HCT116 (cell line): ENCODE results near the gene GPRC5C. TPM values are rescaled to one million over a fixed set of nuclear protein-coding genes. Genes with fewer than 3 reads are reported as not detected.

Experiments
- ATAC-seq: fragments of 200-7000 bp; cut with Tn5 transposase; 2 replicates; pipeline ENCODE4 v1.9.1; 2020; ENCODE audit warnings: mild to moderate bottlenecking, moderate library complexity
- BruUV-seq: library from RNA; stranded (reverse); fragments of 400-500 nt; replicated peaks from 2 replicates; lab custom pipeline; 2021; lab: Mats Ljungman, UMichigan
- CTCF ChIA-PET: fragments of 300-600 bp; sonication (Branson Sonifier 250); formaldehyde crosslinking; loops from one replicate; lab custom pipeline; 2021; ENCODE audit warnings: antibody characterized with exemption; lab: Charles Lee
- POLR2A ChIA-PET: fragments of 300-600, 350-600 bp; sonication (Branson Sonifier 250); formaldehyde crosslinking; loops from one replicate; lab custom pipeline; 2021; ENCODE audit warnings: antibody characterized with exemption; lab: Charles Lee
- RAD21 ChIA-PET, 2 experiments: fragments of 300-600 bp; sonication (Branson Sonifier 250); formaldehyde crosslinking; loops; one replicate each; lab custom pipeline; 2023; ENCODE audit warnings: low total read pairs in 2 of 2; ENCODE audit not compliant: uncharacterized antibody in 2 of 2, unreplicated experiment in 2 of 2, low non-redundant PET in 1 of 2; lab: Charles Lee
- DNase-seq: peaks from one replicate; pipeline ENCODE4 v3.0.0-alpha.2; 2010; ENCODE audit warnings: low read depth, low spot score
- H2AFZ ChIP-seq: fragments of 200-600 bp; shearing (Covaris generic), sonication (generic); 2 replicates; pipeline ENCODE4 v1.6.1; 2017; ENCODE audit warnings: low read depth, mixed run types, mixed read lengths, antibody characterized with exemption, low read length; ENCODE audit not compliant: poor library complexity, severe bottlenecking
- H3K27ac ChIP-seq: 2 replicates; pipeline ENCODE4 v1.5.1; 2012; ENCODE audit warnings: low read depth, low read length
- H3K27me3 ChIP-seq: fragments of 200-600 bp; sonication (generic); 2 replicates; pipeline ENCODE4 v1.6.1; 2016; ENCODE audit warnings: mixed run types, low read length, mixed read lengths; ENCODE audit not compliant: insufficient read depth
- H3K36me3 ChIP-seq, 2 experiments: fragments of 200-500 bp in 1 of 2; fragments of 200-600 bp in 1 of 2; sonication (Bioruptor generic) in 1 of 2; sonication (generic) in 1 of 2; 2 replicates each; pipeline versions ENCODE4 v1.5.1 to v1.6.1; 2014 to 2016; ENCODE audit warnings: low read length in 2 of 2, inconsistent platforms in 1 of 2, mixed read lengths in 1 of 2, mixed run types in 1 of 2; ENCODE audit not compliant: insufficient read depth in 2 of 2, control insufficient read depth in 1 of 2
- H3K4me1 ChIP-seq, 2 experiments: fragments of 200-600 bp in 1 of 2; sonication (generic) in 1 of 2; 2 replicates each; pipeline versions ENCODE4 v1.5.1 to v1.6.1; 2012 to 2017; ENCODE audit warnings: low read length in 2 of 2, inconsistent platforms in 1 of 2, mild to moderate bottlenecking in 1 of 2, mixed read lengths in 1 of 2, mixed run types in 1 of 2, moderate library complexity in 1 of 2; ENCODE audit not compliant: insufficient read depth in 2 of 2, control insufficient read depth in 1 of 2
- H3K4me2 ChIP-seq: fragments of 200-600 bp; sonication (generic); 2 replicates; pipeline ENCODE4 v1.6.1; 2017; ENCODE audit warnings: mixed run types, low read length, mixed read lengths
- H3K4me3 ChIP-seq, 2 experiments: fragments of 200-600 bp in 1 of 2; sonication (generic) in 1 of 2; replicated peaks in 1 of 2; 2 replicates each; pipeline ENCODE4 v1.5.1; 2011 to 2016; ENCODE audit warnings: low read length in 2 of 2, control low read depth in 1 of 2, low read depth in 1 of 2, mild to moderate bottlenecking in 1 of 2, mixed read lengths in 1 of 2, mixed run types in 1 of 2
- H3K79me2 ChIP-seq: fragments of 200-600 bp; sonication (generic); 2 replicates; pipeline ENCODE4 v1.6.1; 2017; ENCODE audit warnings: mild to moderate bottlenecking, mixed run types, low read length, moderate library complexity, mixed read lengths; ENCODE audit not compliant: insufficient read depth
- H3K9ac ChIP-seq: fragments of 200-600 bp; sonication (generic); 2 replicates; pipeline ENCODE4 v1.6.1; 2016; ENCODE audit warnings: low read length, mixed read lengths
- H3K9me2 ChIP-seq: fragments of 200-600 bp; sonication (generic), shearing (Covaris generic); 2 replicates; pipeline ENCODE4 v1.6.1; 2017; ENCODE audit warnings: mixed run types, mild to moderate bottlenecking, moderate library complexity; ENCODE audit not compliant: insufficient read depth
- H3K9me3 ChIP-seq, 2 experiments: fragments of 200-500 bp in 1 of 2; fragments of 200-600 bp in 1 of 2; sonication (Bioruptor generic) in 1 of 2; sonication (generic) in 1 of 2; 2 replicates each; pipeline ENCODE4 v1.6.1; 2014 to 2017; ENCODE audit warnings: low read length in 2 of 2, mixed read lengths in 2 of 2, inconsistent platforms in 1 of 2, low read depth in 1 of 2, mild to moderate bottlenecking in 1 of 2, mixed run types in 1 of 2, moderate library complexity in 1 of 2; ENCODE audit not compliant: control insufficient read depth in 1 of 2, insufficient read depth in 1 of 2
- H4K20me1 ChIP-seq: fragments of 200-600 bp; sonication (generic), shearing (Covaris generic); 2 replicates; pipeline ENCODE4 v1.6.1; 2017; ENCODE audit warnings: mixed run types, mild to moderate bottlenecking, moderate library complexity; ENCODE audit not compliant: insufficient read depth
- ATF3 ChIP-seq: IDR thresholded peaks from 2 replicates; pipeline ENCODE4 v1.6.1; 2012
- CBX3 ChIP-seq: IDR thresholded peaks from 2 replicates; pipeline ENCODE4 v1.6.1; 2012; ENCODE audit warnings: low read depth
- CTCF ChIP-seq, 3 experiments: fragments of 200-600 bp in 1 of 3; sonication (generic) in 1 of 3; IDR thresholded peaks in 2 of 3; conservative IDR thresholded peaks in 1 of 3; 2 replicates each; pipeline ENCODE4 v1.5.1; 2012 to 2017; ENCODE audit warnings: low read depth in 2 of 3, low read length in 2 of 3, antibody characterized with exemption in 1 of 3, borderline replicate concordance in 1 of 3, control low read depth in 1 of 3, mild to moderate bottlenecking in 1 of 3, mixed read lengths in 1 of 3, mixed run types in 1 of 3, moderate library complexity in 1 of 3; ENCODE audit not compliant: insufficient read depth in 1 of 3
- EZH2phosphoT487 ChIP-seq: fragments of 200-600 bp; IDR thresholded peaks from 2 replicates; pipeline ENCODE4 v1.6.1; 2018; ENCODE audit warnings: antibody characterized with exemption, borderline replicate concordance
- POLR2A ChIP-seq: IDR thresholded peaks from 2 replicates; pipeline ENCODE4 v1.7.0; 2011; ENCODE audit warnings: borderline replicate concordance; ENCODE audit not compliant: insufficient read depth, insufficient read length; ENCODE audit errors: extremely low read depth
- RAD21 ChIP-seq: IDR thresholded peaks from 2 replicates; pipeline ENCODE4 v1.6.1; 2012; ENCODE audit warnings: low read depth, mild to moderate bottlenecking
- SIN3A ChIP-seq: IDR thresholded peaks from 2 replicates; pipeline ENCODE4 v1.6.1; 2012; ENCODE audit warnings: low read depth
- SRF ChIP-seq: IDR thresholded peaks from 2 replicates; pipeline ENCODE4 v1.6.1; 2012; ENCODE audit warnings: low read depth
- TCF7L2 ChIP-seq: IDR thresholded peaks from 2 replicates; pipeline ENCODE4 v1.7.0; 2011; ENCODE audit warnings: borderline replicate concordance, inconsistent platforms; ENCODE audit not compliant: insufficient read depth, insufficient read length; ENCODE audit errors: extremely low read depth
- YY1 ChIP-seq: IDR thresholded peaks from 2 replicates; pipeline ENCODE4 v1.6.1; 2011; ENCODE audit warnings: low read length, low read depth, moderate library complexity, mild to moderate bottlenecking; ENCODE audit not compliant: insufficient replicate concordance; ENCODE audit errors: extremely low read depth
- ZFX ChIP-seq: fragments of 450-650 bp; IDR thresholded peaks from 2 replicates; pipeline ENCODE4 v1.6.1; 2017
- intact Hi-C: fragments of 100-400 bp; cut with micrococcal nuclease; formaldehyde crosslinking; loops from 2 replicates; pipeline ENCODE4 v1.10.0; 2022
- total RNA-seq: library from RNA; stranded (reverse); gene quantifications from one replicate; pipeline ENCODE4 v1.2.1, GENCODE V29; 2021; ENCODE audit not compliant: unreplicated experiment

GPRC5C gene
- total RNA-seq, 1 experiment from 2014 or later, result 54.4 TPM

- TF ChIP-seq POLR2A, result no peak
- TF ChIP-seq SRF, result no peak
- TF ChIP-seq SIN3A, result no peak
- TF ChIP-seq ZFX, result no peak
- TF ChIP-seq TCF7L2, result no peak
- TF ChIP-seq ATF3, result no peak
- no peak for TF ChIP-seq RAD21
- no peak for TF ChIP-seq CTCF (IDR thresholded peaks at IDR 0.05 in 2 of 3, conservative IDR thresholded peaks at IDR 0.05 in 1 of 3; ENCODE audit: borderline replicate concordance in 1 of 3, insufficient read depth in 1 of 3, low read depth in 2 of 3, low read length in 2 of 3)
- TF ChIP-seq, all 23 proteins: peak for 0
These were observed 29.7 kb downstream of the GPRC5C start (continued) for GRCh38 chr17:74461611-74462010.

GRCh38 chr17:74464730-74465377, 33.0 kb downstream of the GPRC5C start:
- Histone ChIP-seq H3K4me3 (no peak overlapping the region), H3K27ac (no peak overlapping the region), H3K36me3 (no peaks in the 10 kb centered on the region), H3K9me3 (no peaks in the 10 kb centered on the region), H3K9me2 (no peaks in the 10 kb centered on the region), H3K27me3 (no peaks in the 10 kb centered on the region)
- DNase-seq, result no peak
- BruUV-seq, result no TSS peak
- CTCF ChIA-PET, result interaction anchor here (1.6 kb wide), 1 partner anchor 85 kb away, joined by 9 read pairs; no protein-coding TSS in a partner anchor
- ATAC-seq, result peak; percentile 35; the same call in 1 of the 2 replicates
- POLR2A ChIA-PET, result no interaction called here
- RAD21 ChIA-PET, result interaction anchor here in 1 of 2 experiments (0.9 kb wide), 1 partner anchor 97 kb away, joined by 3 read pairs; no protein-coding TSS in a partner anchor
- TF ChIP-seq CBX3 (no peak), EZH2phosphoT487 (no peak), YY1 (no peak), CTCF (IDR thresholded peaks at IDR 0.05 in 2 of 3, conservative IDR thresholded peaks at IDR 0.05 in 1 of 3; ENCODE audit: borderline replicate concordance in 1 of 3, insufficient read depth in 1 of 3, low read depth in 2 of 3, low read length in 2 of 3) (no peak)
- TF ChIP-seq, all 23 proteins: peak for 0
- Histone ChIP-seq H3K79me2 (no peaks in the 10 kb centered on the region), H3K4me1 (peaks cover 0 to 6% of the 10 kb centered on the region in 2 experiments; a peak in 1 of 4 replicates), H3K9ac (no peak overlapping the region), H2AFZ (no peak overlapping the region), H3K4me2 (no peak overlapping the region), H4K20me1 (no peaks in the 10 kb centered on the region)
- intact Hi-C loops, result no loop called here
